GM19023 (cell line): ENCODE data around the gene CFAP97D2.
"Not testable (repeated sequence)": the region's sequence is repeated elsewhere in the genome, so short reads cannot be mapped to it uniquely, and the experiment has no call there.

ENCODE experiments used
- ATAC-seq: cut with Tn5 transposase; IDR thresholded peaks from one replicate; pipeline ENCODE4 v1.9.1; 2021; ENCODE audit warnings: mild to moderate bottlenecking, moderate library complexity; ENCODE audit not compliant: unreplicated experiment

The CFAP97D2 gene

GRCh38 chr13:114179087-114179658 lies at the start of gene CFAP97D2:
Gene CFAP97D2 (plus strand): TSS chr13:114179257. CDS start chr13:114179331, 74 bp downstream.
- no peak for ATAC-seq

DNA sequence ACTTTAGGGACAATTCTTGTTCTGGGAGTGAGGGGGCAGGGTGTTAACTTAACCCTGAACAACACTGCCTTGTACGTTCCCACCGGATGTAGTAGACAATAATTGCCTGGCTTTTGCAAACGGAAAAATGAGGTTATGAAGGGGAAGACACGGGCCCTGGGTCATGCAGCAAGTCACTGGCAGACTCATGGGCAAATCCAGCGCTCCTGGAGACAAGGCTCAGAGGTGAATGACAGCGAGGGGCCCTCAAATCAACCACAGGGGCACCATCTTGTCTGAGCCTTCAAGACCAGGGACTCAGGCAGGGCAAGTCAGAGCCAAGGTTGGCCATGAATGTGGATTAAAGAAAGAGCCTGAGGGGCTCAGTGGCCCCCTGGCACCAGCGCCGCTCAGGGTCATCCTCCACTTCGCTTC lies 49.4 kb upstream of the CFAP97D2 start:
- no peak for ATAC-seq

- ATAC-seq: no peak
Measured at GRCh38 chr13:114130131-114130836, 48.8 kb upstream of the CFAP97D2 start.

DNA sequence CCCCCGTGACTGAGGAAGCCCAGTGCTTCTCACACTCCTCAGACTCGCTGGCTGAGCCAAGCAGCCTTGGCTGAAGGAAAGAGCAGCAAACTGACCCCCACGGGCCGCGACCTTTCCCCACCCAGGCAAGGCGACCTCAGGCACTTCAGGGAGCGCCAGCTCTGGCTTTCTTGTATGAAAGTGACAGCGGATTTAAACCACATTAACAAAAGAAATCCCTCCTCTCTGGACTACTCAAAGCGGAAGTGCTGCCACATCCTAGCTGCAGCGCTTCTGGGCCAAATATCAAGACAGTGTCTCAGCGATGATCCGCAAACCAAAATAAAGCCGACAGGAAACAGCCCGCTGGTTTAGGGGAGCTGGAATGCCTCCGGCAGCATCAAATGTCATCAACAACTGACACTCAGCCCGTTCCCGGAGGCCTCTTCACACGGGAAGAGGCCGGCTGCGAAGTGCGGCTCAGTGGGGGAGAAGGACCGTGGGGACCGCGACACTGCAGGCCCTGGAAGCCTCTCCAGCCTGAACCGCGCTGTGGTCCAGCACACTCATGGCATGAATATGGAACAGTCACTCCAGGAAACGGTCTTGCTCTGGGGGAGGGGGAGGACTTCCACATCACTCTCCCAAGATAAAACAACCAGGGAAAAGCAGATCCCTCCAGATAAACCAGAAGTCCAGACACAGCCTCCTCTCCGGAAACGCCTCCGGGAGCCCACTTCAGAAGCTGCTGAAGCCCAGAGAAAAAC lies 48.0 kb upstream of the CFAP97D2 start:
- no peak for ATAC-seq

GRCh38 chr13:114131583-114132418 lies 47.3 kb upstream of the CFAP97D2 start:
- peak; percentile 19 for ATAC-seq

- ATAC-seq: peak; percentile 59
Measured at GRCh38 chr13:114132419-114133121, 46.5 kb upstream of the CFAP97D2 start, which contains the start of gene RASA3. Gene RASA3 (minus strand): TSS chr13:114132623. CDS start chr13:114132489, 134 bp downstream.

DNA sequence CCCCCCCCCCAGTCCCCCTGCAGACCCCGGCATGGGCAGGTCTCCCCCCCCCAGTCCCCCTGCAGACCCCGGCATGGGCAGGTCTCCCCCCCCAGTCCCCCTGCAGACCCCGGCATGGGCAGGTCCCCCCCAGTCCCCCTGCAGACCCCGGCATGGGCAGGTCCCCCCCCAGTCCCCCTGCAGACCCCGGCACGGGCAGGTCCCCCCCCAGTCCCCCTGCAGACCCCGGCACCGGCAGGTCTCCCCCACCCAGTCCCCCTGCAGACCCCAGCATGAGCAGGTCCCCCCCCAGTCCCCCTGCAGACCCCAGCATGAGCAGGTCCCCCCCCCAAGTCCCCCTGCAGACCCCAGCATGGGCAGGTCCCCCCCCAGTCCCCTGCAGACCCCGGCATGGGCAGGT lies 45.9 kb upstream of the CFAP97D2 start:
- ATAC-seq: not testable (repeated sequence)

- ATAC-seq: not testable (repeated sequence)
Measured at GRCh38 chr13:114133552-114133951, 45.5 kb upstream of the CFAP97D2 start.

- ATAC-seq: no peak
Measured at GRCh38 chr13:114134111-114134943, 44.7 kb upstream of the CFAP97D2 start.

DNA sequence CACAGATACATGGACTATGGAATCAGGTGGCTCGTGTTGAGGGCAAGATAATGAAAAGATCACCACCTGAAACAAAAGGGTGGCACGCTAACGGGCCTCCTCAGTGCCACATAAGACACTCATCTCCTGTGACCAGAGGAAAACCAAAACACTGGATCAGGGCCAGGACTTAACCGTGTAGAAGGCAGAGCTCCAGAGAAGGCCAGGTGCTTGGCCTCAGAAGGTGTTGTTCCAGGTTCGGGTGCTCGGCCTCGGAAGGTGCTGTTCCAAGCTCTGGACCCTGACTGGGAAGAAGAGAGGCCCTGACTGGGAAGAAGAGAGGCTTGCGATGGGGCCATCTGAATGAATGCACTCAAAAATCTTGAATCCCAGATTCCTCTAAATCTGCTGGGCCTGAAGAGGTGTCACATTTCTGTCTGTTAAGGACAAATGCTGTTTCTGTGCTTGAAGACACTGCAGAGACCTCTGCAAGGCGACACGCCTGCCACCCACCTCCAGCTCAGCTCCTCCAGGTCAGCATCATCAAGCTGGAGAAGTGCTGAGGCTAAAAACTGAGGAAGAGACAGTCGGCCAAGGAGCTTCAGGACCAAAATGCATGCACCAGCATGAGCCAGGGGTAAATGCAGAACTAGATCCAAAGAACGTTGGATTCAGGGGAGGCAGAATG lies 44.0 kb upstream of the CFAP97D2 start:
- ATAC-seq: no peak

GRCh38 chr13:114135731-114136171 lies 43.3 kb upstream of the CFAP97D2 start:
- no peak for ATAC-seq

DNA sequence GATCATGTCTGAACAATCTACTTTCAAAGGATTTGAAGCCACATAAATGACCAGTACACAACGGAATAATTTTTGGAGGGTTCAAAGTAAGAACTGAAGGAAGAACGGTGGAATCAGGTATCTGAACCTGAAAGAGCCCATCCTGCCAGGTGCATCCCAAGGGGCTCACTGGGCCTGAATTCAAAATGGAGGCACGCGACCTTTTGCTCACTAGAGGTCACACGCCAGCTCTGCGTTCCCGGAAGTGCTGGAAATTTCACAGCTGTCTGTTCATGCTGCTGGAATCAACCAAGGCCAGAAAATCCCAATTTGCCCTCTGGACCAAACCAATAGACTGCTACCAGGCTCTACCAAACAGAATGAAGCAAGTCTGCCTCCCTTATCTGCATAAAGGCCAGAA lies 42.5 kb upstream of the CFAP97D2 start:
- ATAC-seq: no peak

GRCh38 chr13:114140131-114140905 lies 38.7 kb upstream of the CFAP97D2 start:
- no peak for ATAC-seq

GRCh38 chr13:114140906-114141250 lies 38.2 kb upstream of the CFAP97D2 start:
- ATAC-seq: no peak

DNA sequence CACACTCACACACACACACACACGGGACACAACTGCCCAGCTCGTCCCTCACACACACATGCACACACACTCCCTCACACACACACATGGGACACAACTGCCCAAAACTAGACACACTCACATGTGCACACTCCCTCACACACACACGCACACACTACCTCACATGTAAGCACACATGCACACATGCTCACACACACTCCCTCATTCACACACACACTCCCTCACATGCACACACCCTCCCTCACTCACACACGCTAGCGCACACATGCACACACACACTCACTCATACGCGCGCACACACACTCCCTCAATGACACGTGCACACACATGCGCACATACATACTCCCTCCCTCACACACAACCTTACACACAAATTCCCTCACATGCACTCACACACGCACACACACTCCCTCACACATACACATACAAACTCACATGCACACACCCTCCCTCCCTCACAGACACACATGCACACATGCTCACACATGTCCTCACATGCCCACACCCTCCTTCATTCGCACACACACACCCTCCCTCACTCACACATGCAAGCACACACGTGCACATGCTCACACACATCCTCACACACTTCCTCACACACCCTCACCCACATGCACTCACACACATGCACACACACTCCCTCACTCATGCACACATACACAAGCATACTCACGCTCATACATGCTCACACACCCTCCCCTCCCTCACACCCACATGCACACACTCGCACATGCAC lies 37.6 kb upstream of the CFAP97D2 start:
- no peak for ATAC-seq

DNA sequence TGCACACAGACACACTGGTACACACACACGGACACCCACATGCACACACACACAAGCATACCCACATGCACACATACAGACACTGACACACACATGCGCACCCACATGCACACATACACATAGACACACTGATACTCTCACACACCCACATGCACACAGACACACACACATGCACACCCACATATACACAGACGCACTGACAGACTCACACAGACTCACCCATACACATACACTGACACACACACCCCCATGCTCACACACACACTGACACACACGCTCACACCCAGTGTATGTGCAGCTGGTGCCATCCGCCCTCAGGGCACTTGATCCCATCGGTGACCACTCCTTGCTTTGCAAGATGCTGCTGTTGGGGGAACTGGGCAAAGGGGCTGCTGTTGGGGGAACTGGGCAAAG lies 36.9 kb upstream of the CFAP97D2 start:
- no peak for ATAC-seq
